ENCODE data around the gene CD101.

GRCh38 chr1:117037802-117038201, 36.2 kb downstream of the CD101 start:
- TF ChIP-seq, protein P1, sequence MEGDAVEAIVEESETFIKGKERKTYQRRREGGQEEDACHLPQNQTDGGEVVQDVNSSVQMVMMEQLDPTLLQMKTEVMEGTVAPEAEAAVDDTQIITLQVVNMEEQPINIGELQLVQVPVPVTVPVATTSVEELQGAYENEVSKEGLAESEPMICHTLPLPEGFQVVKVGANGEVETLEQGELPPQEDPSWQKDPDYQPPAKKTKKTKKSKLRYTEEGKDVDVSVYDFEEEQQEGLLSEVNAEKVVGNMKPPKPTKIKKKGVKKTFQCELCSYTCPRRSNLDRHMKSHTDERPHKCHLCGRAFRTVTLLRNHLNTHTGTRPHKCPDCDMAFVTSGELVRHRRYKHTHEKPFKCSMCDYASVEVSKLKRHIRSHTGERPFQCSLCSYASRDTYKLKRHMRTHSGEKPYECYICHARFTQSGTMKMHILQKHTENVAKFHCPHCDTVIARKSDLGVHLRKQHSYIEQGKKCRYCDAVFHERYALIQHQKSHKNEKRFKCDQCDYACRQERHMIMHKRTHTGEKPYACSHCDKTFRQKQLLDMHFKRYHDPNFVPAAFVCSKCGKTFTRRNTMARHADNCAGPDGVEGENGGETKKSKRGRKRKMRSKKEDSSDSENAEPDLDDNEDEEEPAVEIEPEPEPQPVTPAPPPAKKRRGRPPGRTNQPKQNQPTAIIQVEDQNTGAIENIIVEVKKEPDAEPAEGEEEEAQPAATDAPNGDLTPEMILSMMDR (IDR thresholded peaks at IDR 0.05; ENCODE audit: poor library complexity): no peak
- no peak for TF ChIP-seq EZH2 (IDR thresholded peaks at IDR 0.05; ENCODE audit: borderline replicate concordance)
